Measurements from ENCODE around the gene STK38L.

STK38L gene

GRCh38 chr12:27355979-27356378 is 111.9 kb downstream of the STK38L start:
- DNase-seq = no peak

- DNase-seq = no peak
Observed at GRCh38 chr12:27359578-27360340, 115.7 kb downstream of the STK38L start.

DNA sequence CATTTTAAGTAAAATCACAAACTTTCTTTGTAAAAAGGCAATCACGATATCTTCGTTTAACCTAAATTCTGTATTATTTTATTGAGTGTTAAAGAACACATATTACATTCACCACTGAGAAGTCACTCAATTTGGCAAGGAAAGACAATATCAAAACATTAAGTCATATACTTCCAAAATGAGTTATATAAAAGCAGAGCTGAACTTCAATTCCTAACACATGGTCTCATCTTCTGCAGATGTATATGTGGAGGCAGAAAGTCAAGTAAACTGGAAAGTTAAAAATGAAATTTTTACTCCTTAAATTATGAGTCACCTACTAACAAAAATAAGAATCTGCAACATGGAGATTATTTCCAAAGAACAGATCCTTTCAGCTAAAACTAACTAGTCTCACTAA is 117.3 kb downstream of the STK38L start:
- DNase-seq = no peak

- DNase-seq = no peak
Observed at GRCh38 chr12:27366621-27367020, 122.5 kb downstream of the STK38L start.

- DNase-seq = no peak
Observed at GRCh38 chr12:27367078-27367477, 123.0 kb downstream of the STK38L start.

All from activated CD4-positive, alpha-beta T cell treated with anti-CD3 and anti-CD28 coated beads, Interleukin-2, amount 50 U/mL, for 48 hours (primary cell).